Endodermal cell (in vitro differentiated cells): ENCODE results near the gene GCG. TPM values are rescaled to one million over a fixed set of nuclear protein-coding genes. Genes with fewer than 3 reads are reported as not detected.
A peak's percentile ranks its signal among the peaks of the same experiment; 100 is the strongest.

Experiments
- DNase-seq: peaks from one replicate; pipeline ENCODE4 v3.0.0-alpha.2; 2017
- H3K27ac ChIP-seq: 2 replicates; pipeline ENCODE4 v1.5.1; 2013; ENCODE audit warnings: mild to moderate bottlenecking, low read depth, low read length, moderate library complexity
- H3K27me3 ChIP-seq: 2 replicates; pipeline ENCODE4 v1.6.1; 2013; ENCODE audit warnings: mild to moderate bottlenecking, low read length, moderate library complexity; ENCODE audit not compliant: insufficient read depth, control insufficient read depth, poor library complexity, severe bottlenecking
- H3K36me3 ChIP-seq: 2 replicates; pipeline ENCODE4 v1.7.0; 2013; ENCODE audit warnings: mild to moderate bottlenecking, low read length, moderate library complexity; ENCODE audit not compliant: control insufficient read depth, insufficient read depth
- H3K4me1 ChIP-seq: one replicate; pipeline ENCODE4 v1.7.0; 2013; ENCODE audit warnings: low read length; ENCODE audit not compliant: control insufficient read depth, insufficient read depth
- H3K4me3 ChIP-seq: 2 replicates; pipeline ENCODE4 v1.5.1; 2013; ENCODE audit warnings: mild to moderate bottlenecking, low read length, moderate library complexity
- H3K9ac ChIP-seq: 2 replicates; pipeline ENCODE4 v1.6.1; 2013; ENCODE audit warnings: mild to moderate bottlenecking, low read length, moderate library complexity; ENCODE audit not compliant: poor library complexity, severe bottlenecking; ENCODE audit errors: extremely low read depth
- H3K9me3 ChIP-seq: 2 replicates; pipeline ENCODE4 v1.6.1; 2013; ENCODE audit warnings: mild to moderate bottlenecking, low read length, moderate library complexity; ENCODE audit not compliant: control insufficient read depth
- H3K27ac Mint-ChIP-seq: 2 replicates; pipeline ENCODE4 v1.8.0; 2020; ENCODE audit warnings: mixed read lengths
- H3K27me3 Mint-ChIP-seq: 2 replicates; pipeline ENCODE4 v1.8.0; 2021; ENCODE audit warnings: mild to moderate bottlenecking, mixed read lengths; ENCODE audit not compliant: insufficient read depth
- H3K36me3 Mint-ChIP-seq: 2 replicates; pipeline ENCODE4 v1.8.0; 2020; ENCODE audit warnings: low read depth, mixed read lengths
- H3K4me1 Mint-ChIP-seq: 2 replicates; pipeline ENCODE4 v1.8.0; 2020; ENCODE audit warnings: mixed read lengths
- H3K4me3 Mint-ChIP-seq: 2 replicates; pipeline ENCODE4 v1.8.0; 2020; ENCODE audit warnings: mild to moderate bottlenecking, moderate library complexity, mixed read lengths
- H3K9me3 Mint-ChIP-seq: 2 replicates; pipeline ENCODE4 v1.8.0; 2020; ENCODE audit warnings: mild to moderate bottlenecking, mixed read lengths
- CTCF ChIP-seq: fragments of 200-600 bp; sonication (generic); conservative IDR thresholded peaks from 2 replicates; pipeline ENCODE4 v1.5.0; 2021; ENCODE audit warnings: antibody characterized with exemption, mild to moderate bottlenecking
- WGBS, 2 experiments: methylation state at CpG; one replicate each; pipeline versions ENCODE4 v1.1.5 to v1.1.7; 2013; ENCODE audit warnings: missing lambda C conversion rate in 2 of 2, mixed read lengths in 1 of 2; ENCODE audit not compliant: insufficient coverage in 1 of 2, insufficient read length in 1 of 2; 5-methylcytosine and 5-hydroxymethylcytosine counted together
- total RNA-seq, 2 donors: library from RNA; stranded (reverse); fragmentation: NEBNext Ultra II Directional in 1 of 2; extraction: Animal tissue kit (Norgen Biotek cat#: 25700) in 1 of 2; gene quantifications; 2 replicates in 1 of 2; 3 replicates in 1 of 2; pipeline ENCODE4 v1.2.1, GENCODE V29; 2021

Gene GCG
- total RNA-seq, 2 donors from 2014 or later, result not detected

- Mint-ChIP-seq H3K4me3 (no peak overlapping the region), H3K27me3 (peaks cover 5% of the 10 kb centered on the region), H3K27ac (no peak overlapping the region), H3K9me3 (peaks cover 16% of the 10 kb centered on the region), H3K36me3 (peaks cover 5% of the 10 kb centered on the region), H3K4me1 (peaks cover 21% of the 10 kb centered on the region)
- DNase-seq, result no peak
- H3K27ac ChIP-seq, result no peak overlapping the region
- H3K4me1 ChIP-seq, result peaks cover 4% of the 10 kb centered on the region
- H3K9ac ChIP-seq, result no peak overlapping the region
- peaks cover 15% of the 10 kb centered on the region for H3K9me3 ChIP-seq
- WGBS, 2 experiments, result 77 to 100% methylated on average over 1 of the region's 1 CpG
- H3K36me3 ChIP-seq, result no peaks in the 10 kb centered on the region
- H3K27me3 ChIP-seq, result no peaks in the 10 kb centered on the region
- TF ChIP-seq CTCF, result no peak
- peak overlapping the region; percentile 1 for H3K4me3 ChIP-seq
Measured at GRCh38 chr2:162113776-162114168, 38.3 kb downstream of the GCG start.

- Histone ChIP-seq H3K36me3 (no peaks in the 10 kb centered on the region), H3K27ac (no peak overlapping the region), H3K4me1 (peaks cover 4% of the 10 kb centered on the region), H3K9ac (no peak overlapping the region), H3K4me3 (peak overlapping the region; percentile 1), H3K27me3 (no peaks in the 10 kb centered on the region), H3K9me3 (peaks cover 15% of the 10 kb centered on the region)
- Mint-ChIP-seq H3K4me1 (peaks cover 24% of the 10 kb centered on the region), H3K27ac (peak overlapping the region; percentile 36), H3K9me3 (peaks cover 16% of the 10 kb centered on the region), H3K36me3 (peaks cover 5% of the 10 kb centered on the region), H3K4me3 (no peak overlapping the region), H3K27me3 (peaks cover 1% of the 10 kb centered on the region)
- TF ChIP-seq CTCF, result no peak
- 40 to 47% methylated on average over 2 to 3 of the region's 3 CpGs for WGBS, 2 experiments
- peak; percentile 67 for DNase-seq
Measured at GRCh38 chr2:162113088-162113775, 38.8 kb downstream of the GCG start.

- no peak for TF ChIP-seq CTCF
- Mint-ChIP-seq H3K4me1 (peaks cover 30% of the 10 kb centered on the region), H3K36me3 (peaks cover 5% of the 10 kb centered on the region), H3K27ac (peak overlapping the region; percentile 36), H3K27me3 (peaks cover 1% of the 10 kb centered on the region), H3K9me3 (peaks cover 16% of the 10 kb centered on the region), H3K4me3 (no peak overlapping the region)
- H3K9me3 ChIP-seq, result peaks cover 15% of the 10 kb centered on the region
- peaks cover 4% of the 10 kb centered on the region for H3K4me1 ChIP-seq
- no peak overlapping the region for H3K4me3 ChIP-seq
- no peaks in the 10 kb centered on the region for H3K36me3 ChIP-seq
- no peak overlapping the region for H3K27ac ChIP-seq
- H3K27me3 ChIP-seq, result no peaks in the 10 kb centered on the region
- H3K9ac ChIP-seq, result no peak overlapping the region
- DNase-seq, result no peak
- WGBS, 2 experiments, result 98 to 100% methylated on average over 3 to 4 of the region's 5 CpGs
Measured at GRCh38 chr2:162111958-162112850, 39.8 kb downstream of the GCG start.
